Hepatocyte (in vitro differentiated cells): ENCODE measurements around the gene ARPP21. TPM values are rescaled to one million over a fixed set of nuclear protein-coding genes. Genes with fewer than 3 reads are reported as not detected.

Experiments used
- DNase-seq: peaks from one replicate; pipeline ENCODE4 v3.0.0-alpha.2; 2016; ENCODE audit warnings: low spot score
- H2AFZ ChIP-seq: fragments of 200-600 bp; sonication (generic); 2 replicates; pipeline ENCODE4 v1.6.0; 2016; ENCODE audit warnings: antibody characterized with exemption, mild to moderate bottlenecking
- H3K27ac ChIP-seq: fragments of 200-600 bp; sonication (generic); 2 replicates; pipeline ENCODE4 v1.5.1; 2016; ENCODE audit warnings: mild to moderate bottlenecking
- H3K27me3 ChIP-seq: fragments of 200-600 bp; sonication (generic); 2 replicates; pipeline ENCODE4 v1.6.1; 2016
- H3K36me3 ChIP-seq: fragments of 200-600 bp; sonication (generic); replicated peaks from 2 replicates; pipeline ENCODE4 v1.5.1; 2016; ENCODE audit warnings: low read depth; ENCODE audit not compliant: insufficient read depth
- H3K4me1 ChIP-seq: fragments of 200-600 bp; sonication (generic); 2 replicates; pipeline ENCODE4 v1.5.1; 2016; ENCODE audit warnings: mild to moderate bottlenecking, moderate library complexity; ENCODE audit not compliant: insufficient read depth
- H3K4me2 ChIP-seq: fragments of 200-600 bp; sonication (generic); 2 replicates; pipeline ENCODE4 v1.6.0; 2016
- H3K4me3 ChIP-seq: fragments of 200-600 bp; sonication (generic); 2 replicates; pipeline ENCODE4 v1.5.1; 2016; ENCODE audit warnings: mild to moderate bottlenecking
- H3K79me2 ChIP-seq: fragments of 200-600 bp; sonication (generic); 2 replicates; pipeline ENCODE4 v1.6.0; 2017; ENCODE audit warnings: mild to moderate bottlenecking
- H3K9me2 ChIP-seq: fragments of 200-600 bp; sonication (generic); replicated peaks from 2 replicates; pipeline ENCODE4 v1.6.0; 2017; ENCODE audit warnings: mild to moderate bottlenecking; ENCODE audit not compliant: insufficient read depth
- H3K9me3 ChIP-seq: fragments of 200-600 bp; sonication (generic); 2 replicates; pipeline ENCODE4 v1.5.1; 2016; ENCODE audit warnings: low read depth, mild to moderate bottlenecking
- H4K20me1 ChIP-seq: fragments of 200-600 bp; sonication (generic); 2 replicates; pipeline ENCODE4 v1.6.0; 2016; ENCODE audit warnings: mild to moderate bottlenecking; ENCODE audit not compliant: insufficient read depth, poor library complexity, severe bottlenecking
- CTCF ChIP-seq: fragments of 200-600 bp; sonication (generic); IDR thresholded peaks from 2 replicates; pipeline ENCODE4 v1.5.1; 2016; ENCODE audit warnings: antibody characterized with exemption, mild to moderate bottlenecking; ENCODE audit not compliant: poor library complexity
- EZH2 ChIP-seq: fragments of 200-600 bp; sonication (generic); IDR thresholded peaks from 2 replicates; pipeline ENCODE4 v1.6.1; 2016; ENCODE audit warnings: antibody characterized with exemption, mild to moderate bottlenecking, borderline replicate concordance
- EZH2phosphoT487 ChIP-seq: fragments of 200-600 bp; sonication (generic); IDR thresholded peaks from one replicate; pipeline ENCODE4 v1.6.1; 2018; ENCODE audit warnings: antibody characterized with exemption, mild to moderate bottlenecking, low read depth, moderate library complexity; ENCODE audit not compliant: unreplicated experiment, severe bottlenecking
- WGBS: methylation state at CpG from one replicate; pipeline ENCODE4 v1.1.6; 2016; ENCODE audit warnings: low lambda C conversion rate; ENCODE audit errors: missing lambda C conversion rate; 5-methylcytosine and 5-hydroxymethylcytosine counted together
- polyA plus RNA-seq: library from polyadenylated mRNA; unstranded; fragments of >200 nt; fragmentation: Nextera tagmentation; extraction: Ambion mirVana; gene quantifications from 2 replicates; pipeline ENCODE4 v1.2.1, GENCODE V29; 2016
- total RNA-seq: library from RNA; depleted of rRNA; stranded (reverse); fragments of >200 nt; gene quantifications from 2 replicates; pipeline ENCODE4 v1.2.3, GENCODE V29; 2014

The ARPP21 gene
- total and polyA plus RNA-seq, 2 experiments from 2014 or later, result 0.19 TPM; not detected in 1

- no peak for TF ChIP-seq EZH2phosphoT487
- TF ChIP-seq CTCF, result no peak
- TF ChIP-seq EZH2, result no peak
- no peak overlapping the region for H3K4me3 ChIP-seq
- DNase-seq, result no peak
- H3K79me2 ChIP-seq, result no peaks in the 10 kb centered on the region
- no peak overlapping the region for H3K4me2 ChIP-seq
- H3K9me2 ChIP-seq, result no peaks in the 10 kb centered on the region
- WGBS, result 95% methylated on average over 7 of the region's 7 CpGs
- H3K4me1 ChIP-seq, result no peaks in the 10 kb centered on the region
- no peaks in the 10 kb centered on the region for H3K9me3 ChIP-seq
- H3K27me3 ChIP-seq, result no peaks in the 10 kb centered on the region
- no peak overlapping the region for H3K27ac ChIP-seq
- no peaks in the 10 kb centered on the region for H4K20me1 ChIP-seq
- no peak overlapping the region for H2AFZ ChIP-seq
- H3K36me3 ChIP-seq, result no peaks in the 10 kb centered on the region
Measured at GRCh38 chr3:35653347-35653746, 14.0 kb downstream of the ARPP21 start.

GRCh38 chr3:35654476-35654875, 15.2 kb downstream of the ARPP21 start:
- Histone ChIP-seq H2AFZ (no peak overlapping the region), H3K79me2 (no peaks in the 10 kb centered on the region), H3K9me3 (no peaks in the 10 kb centered on the region), H3K9me2 (no peaks in the 10 kb centered on the region), H3K4me2 (no peak overlapping the region), H4K20me1 (no peaks in the 10 kb centered on the region), H3K4me1 (no peaks in the 10 kb centered on the region), H3K4me3 (no peak overlapping the region), H3K36me3 (no peaks in the 10 kb centered on the region), H3K27ac (no peak overlapping the region), H3K27me3 (no peaks in the 10 kb centered on the region)
- WGBS, result 54% methylated on average over 5 of the region's 5 CpGs
- DNase-seq, result no peak
- TF ChIP-seq EZH2phosphoT487 (no peak), CTCF (no peak), EZH2 (no peak)

- no peak for DNase-seq
- Histone ChIP-seq H3K4me3 (no peak overlapping the region), H3K4me1 (no peaks in the 10 kb centered on the region), H4K20me1 (no peaks in the 10 kb centered on the region), H3K9me2 (no peaks in the 10 kb centered on the region), H3K27ac (no peak overlapping the region), H3K27me3 (no peaks in the 10 kb centered on the region), H3K36me3 (no peaks in the 10 kb centered on the region), H2AFZ (no peak overlapping the region), H3K79me2 (no peaks in the 10 kb centered on the region), H3K9me3 (no peaks in the 10 kb centered on the region), H3K4me2 (no peak overlapping the region)
- 76% methylated on average over 1 of the region's 1 CpG for WGBS
- TF ChIP-seq EZH2phosphoT487 (no peak), EZH2 (no peak), CTCF (no peak)
Measured at GRCh38 chr3:35658686-35659085, 19.4 kb downstream of the ARPP21 start.

GRCh38 chr3:35659768-35660167, 20.4 kb downstream of the ARPP21 start:
- no peaks in the 10 kb centered on the region for H3K27me3 ChIP-seq
- no peaks in the 10 kb centered on the region for H3K36me3 ChIP-seq
- no peaks in the 10 kb centered on the region for H3K79me2 ChIP-seq
- no peaks in the 10 kb centered on the region for H3K4me1 ChIP-seq
- no peak for TF ChIP-seq EZH2phosphoT487
- peak; percentile 44 for TF ChIP-seq CTCF
- H3K9me3 ChIP-seq, result no peaks in the 10 kb centered on the region
- DNase-seq, result peak; percentile 56
- H3K9me2 ChIP-seq, result no peaks in the 10 kb centered on the region
- H2AFZ ChIP-seq, result no peak overlapping the region
- no peak overlapping the region for H3K4me2 ChIP-seq
- H3K27ac ChIP-seq, result no peak overlapping the region
- no peaks in the 10 kb centered on the region for H4K20me1 ChIP-seq
- H3K4me3 ChIP-seq, result no peak overlapping the region
